GM19193 (cell line): ENCODE results near the gene NMUR2.

Experiments
- POLR2A ChIP-seq: IDR thresholded peaks from 4 replicates; pipeline ENCODE4 v1.6.1; 2011; ENCODE audit not compliant: insufficient read depth, insufficient read length; ENCODE audit errors: extremely low read depth

The NMUR2 gene

GRCh38 chr5:152379331-152379730 is 25.7 kb downstream of the NMUR2 start:
- TF ChIP-seq POLR2A: no peak

- TF ChIP-seq POLR2A: no peak
Observed at GRCh38 chr5:152378730-152379129, 26.3 kb downstream of the NMUR2 start.

GRCh38 chr5:152376886-152377285 is 28.2 kb downstream of the NMUR2 start:
- no peak for TF ChIP-seq POLR2A

GRCh38 chr5:152374711-152375275 is 30.3 kb downstream of the NMUR2 start:
- TF ChIP-seq POLR2A: no peak

- TF ChIP-seq POLR2A: no peak
Observed at GRCh38 chr5:152372875-152373274, 32.2 kb downstream of the NMUR2 start.

- TF ChIP-seq POLR2A: no peak
Observed at GRCh38 chr5:152369298-152369697, 35.8 kb downstream of the NMUR2 start.

GRCh38 chr5:152367554-152367953 is 37.5 kb downstream of the NMUR2 start:
- no peak for TF ChIP-seq POLR2A

- TF ChIP-seq POLR2A: no peak
Observed at GRCh38 chr5:152366716-152367115, 38.4 kb downstream of the NMUR2 start.

GRCh38 chr5:152364899-152365298 is 40.2 kb downstream of the NMUR2 start:
- no peak for TF ChIP-seq POLR2A

GRCh38 chr5:152364172-152364571 is 40.9 kb downstream of the NMUR2 start:
- no peak for TF ChIP-seq POLR2A

GRCh38 chr5:152358861-152359568 is 46.1 kb downstream of the NMUR2 start:
- TF ChIP-seq POLR2A: no peak

- no peak for TF ChIP-seq POLR2A
Observed at GRCh38 chr5:152356506-152356905, 48.6 kb downstream of the NMUR2 start.

GRCh38 chr5:152355061-152355460 is 50.0 kb downstream of the NMUR2 start:
- no peak for TF ChIP-seq POLR2A

- no peak for TF ChIP-seq POLR2A
Observed at GRCh38 chr5:152353001-152353400, 52.1 kb downstream of the NMUR2 start.

GRCh38 chr5:152349683-152350526 is 55.2 kb downstream of the NMUR2 start:
- no peak for TF ChIP-seq POLR2A
